Measurements from ENCODE around the gene COX7B2. TPM values are rescaled to one million over a fixed set of nuclear protein-coding genes. Genes with fewer than 3 reads are reported as not detected.

COX7B2 gene
- total RNA-seq, 1 experiment from 2014 or later, result 4.7 TPM

- H3K4me1 ChIP-seq (ENCODE audit: insufficient read depth, low read length), result no peaks in the 10 kb centered on the region
- H3K9me2 ChIP-seq (replicated peaks; ENCODE audit: low read length), result no peaks in the 10 kb centered on the region
- H3K27me3 ChIP-seq (ENCODE audit: low read length), result no peaks in the 10 kb centered on the region
- no TSS peak for BruUV-seq (replicated peaks)
- no peak for TF ChIP-seq EZH2phosphoT487 (IDR thresholded peaks at IDR 0.05; ENCODE audit: borderline replicate concordance, low read length)
- no peak for TF ChIP-seq CTCF (conservative IDR thresholded peaks at IDR 0.05; ENCODE audit: low read depth, low read length)
- no peak for TF ChIP-seq EZH2 (IDR thresholded peaks at IDR 0.05; ENCODE audit: low read length, unreplicated experiment)
- no peaks in the 10 kb centered on the region for H4K20me1 ChIP-seq (ENCODE audit: low read length)
- CTCF ChIA-PET, result no interaction called here
- no peak overlapping the region for H3K9ac ChIP-seq (ENCODE audit: low read length)
- no peak overlapping the region for H2AFZ ChIP-seq (ENCODE audit: low read length)
- no peaks in the 10 kb centered on the region for H3F3A ChIP-seq (ENCODE audit: low read length, unreplicated experiment)
- no peaks in the 10 kb centered on the region for H3K9me3 ChIP-seq (ENCODE audit: low read length)
- no peak overlapping the region for H3K4me3 ChIP-seq (ENCODE audit: low read length)
- DNase-seq, result no peak
- POLR2A ChIA-PET (ENCODE audit: unreplicated experiment), result no interaction called here
- intact Hi-C loops (cut with micrococcal nuclease), result no loop called here
- no peak overlapping the region for H3K27ac ChIP-seq (ENCODE audit: low read length)
- H3K79me2 ChIP-seq (ENCODE audit: low read length), result no peaks in the 10 kb centered on the region
- no peak for ATAC-seq
- no peaks in the 10 kb centered on the region for H3K36me3 ChIP-seq (ENCODE audit: low read depth, low read length)
- no peak overlapping the region for H3K4me2 ChIP-seq (ENCODE audit: low read length)
These were observed 30.4 kb downstream of the COX7B2 start for GRCh38 chr4:46878641-46879040.

GRCh38 chr4:46874811-46875210 is 34.2 kb downstream of the COX7B2 start:
- no TSS peak for BruUV-seq (replicated peaks)
- H3F3A ChIP-seq (ENCODE audit: low read length, unreplicated experiment), result no peaks in the 10 kb centered on the region
- no peaks in the 10 kb centered on the region for H4K20me1 ChIP-seq (ENCODE audit: low read length)
- CTCF ChIA-PET, result no interaction called here
- H3K4me2 ChIP-seq (ENCODE audit: low read length), result no peak overlapping the region
- no peaks in the 10 kb centered on the region for H3K9me2 ChIP-seq (replicated peaks; ENCODE audit: low read length)
- no peaks in the 10 kb centered on the region for H3K79me2 ChIP-seq (ENCODE audit: low read length)
- DNase-seq (no peak), ATAC-seq (no peak)
- H3K27ac ChIP-seq (ENCODE audit: low read length), result no peak overlapping the region
- TF ChIP-seq CTCF (conservative IDR thresholded peaks at IDR 0.05; ENCODE audit: low read depth, low read length) (no peak), EZH2phosphoT487 (IDR thresholded peaks at IDR 0.05; ENCODE audit: borderline replicate concordance, low read length) (no peak), EZH2 (IDR thresholded peaks at IDR 0.05; ENCODE audit: low read length, unreplicated experiment) (no peak)
- no peak overlapping the region for H3K4me3 ChIP-seq (ENCODE audit: low read length)
- POLR2A ChIA-PET (ENCODE audit: unreplicated experiment), result no interaction called here
- no peak overlapping the region for H2AFZ ChIP-seq (ENCODE audit: low read length)
- no peaks in the 10 kb centered on the region for H3K9me3 ChIP-seq (ENCODE audit: low read length)
- H3K36me3 ChIP-seq (ENCODE audit: low read depth, low read length), result no peaks in the 10 kb centered on the region
- no peak overlapping the region for H3K9ac ChIP-seq (ENCODE audit: low read length)
- no peaks in the 10 kb centered on the region for H3K4me1 ChIP-seq (ENCODE audit: insufficient read depth, low read length)
- intact Hi-C loops (cut with micrococcal nuclease), result no loop called here
- no peaks in the 10 kb centered on the region for H3K27me3 ChIP-seq (ENCODE audit: low read length)

- Histone ChIP-seq H3K4me2 (ENCODE audit: low read length) (no peak overlapping the region), H3K79me2 (ENCODE audit: low read length) (no peaks in the 10 kb centered on the region), H3K27ac (ENCODE audit: low read length) (no peak overlapping the region), H3K27me3 (ENCODE audit: low read length) (no peaks in the 10 kb centered on the region), H3K36me3 (ENCODE audit: low read depth, low read length) (no peaks in the 10 kb centered on the region), H3F3A (ENCODE audit: low read length, unreplicated experiment) (no peaks in the 10 kb centered on the region), H4K20me1 (ENCODE audit: low read length) (no peaks in the 10 kb centered on the region), H3K9ac (ENCODE audit: low read length) (no peak overlapping the region), H3K4me1 (ENCODE audit: insufficient read depth, low read length) (no peaks in the 10 kb centered on the region), H2AFZ (ENCODE audit: low read length) (no peak overlapping the region), H3K9me3 (ENCODE audit: low read length) (no peaks in the 10 kb centered on the region), H3K9me2 (replicated peaks; ENCODE audit: low read length) (no peaks in the 10 kb centered on the region), H3K4me3 (ENCODE audit: low read length) (no peak overlapping the region)
- ChIA-PET CTCF (no interaction called here), POLR2A (ENCODE audit: unreplicated experiment) (no interaction called here)
- ATAC-seq (no peak), DNase-seq (no peak)
- no TSS peak for BruUV-seq (replicated peaks)
- intact Hi-C loops (cut with micrococcal nuclease), result no loop called here
- TF ChIP-seq CTCF (conservative IDR thresholded peaks at IDR 0.05; ENCODE audit: low read depth, low read length) (no peak), EZH2 (IDR thresholded peaks at IDR 0.05; ENCODE audit: low read length, unreplicated experiment) (no peak), EZH2phosphoT487 (IDR thresholded peaks at IDR 0.05; ENCODE audit: borderline replicate concordance, low read length) (no peak)
These were observed 38.6 kb downstream of the COX7B2 start for GRCh38 chr4:46870411-46870810.
